CD8-positive, alpha-beta memory T cell (primary cell): ENCODE data around the gene CDH15. TPM values are rescaled to one million over a fixed set of nuclear protein-coding genes. Genes with fewer than 3 reads are reported as not detected.
A peak's percentile ranks its signal among the peaks of the same experiment; 100 is the strongest.

ENCODE experiments used
- CTCF ChIA-PET: fragments of 350-600 bp; sonication (Branson Sonifier 250); formaldehyde crosslinking; loops from one replicate; lab custom pipeline; 2021; ENCODE audit warnings: antibody characterized with exemption; lab: Charles Lee
- POLR2A ChIA-PET: fragments of 350-600 bp; sonication (Branson Sonifier 250); formaldehyde crosslinking; loops from one replicate; lab custom pipeline; 2021; ENCODE audit warnings: antibody characterized with exemption; lab: Charles Lee
- DNase-seq, 5 donors: peaks; one replicate each; pipeline versions ENCODE4 v3.0.0 to v3.0.0-alpha.2; 2020 to 2022; ENCODE audit warnings: mixed read lengths in 1 of 5
- H3K27ac ChIP-seq: one replicate; pipeline ENCODE4 v1.7.0; 2013; ENCODE audit warnings: low read depth, mild to moderate bottlenecking, low read length, moderate library complexity
- H3K27me3 ChIP-seq: 2 replicates; pipeline ENCODE4 v1.7.0; 2013; ENCODE audit warnings: low read length, mild to moderate bottlenecking; ENCODE audit not compliant: insufficient read depth, poor library complexity, severe bottlenecking
- H3K36me3 ChIP-seq: 2 replicates; pipeline ENCODE4 v1.7.0; 2013; ENCODE audit warnings: mild to moderate bottlenecking, low read length, moderate library complexity; ENCODE audit not compliant: insufficient read depth
- H3K4me1 ChIP-seq: 2 replicates; pipeline ENCODE4 v1.7.0; 2013; ENCODE audit warnings: mild to moderate bottlenecking, low read length, moderate library complexity; ENCODE audit not compliant: insufficient read depth
- H3K4me3 ChIP-seq: 2 replicates; pipeline ENCODE4 v1.7.0; 2013; ENCODE audit warnings: mild to moderate bottlenecking, low read length
- H3K9me3 ChIP-seq: 2 replicates; pipeline ENCODE4 v1.7.0; 2013; ENCODE audit warnings: mild to moderate bottlenecking, low read length
- H3K27ac Mint-ChIP-seq, 8 donors: one replicate each; pipeline ENCODE4 v1.8.0; 2020 to 2021; ENCODE audit warnings: mixed read lengths in 8 of 8, mild to moderate bottlenecking in 6 of 8, inconsistent platforms in 3 of 8, moderate library complexity in 3 of 8
- H3K27me3 Mint-ChIP-seq, 2 donors: one replicate each; pipeline ENCODE4 v1.8.0; 2020 to 2021; ENCODE audit warnings: mixed read lengths in 2 of 2, mild to moderate bottlenecking in 1 of 2, moderate library complexity in 1 of 2
- H3K36me3 Mint-ChIP-seq, 3 donors: one replicate each; pipeline ENCODE4 v1.8.0; 2020 to 2021; ENCODE audit warnings: mixed read lengths in 3 of 3, inconsistent platforms in 1 of 3, mild to moderate bottlenecking in 1 of 3
- H3K4me1 Mint-ChIP-seq, 3 donors: one replicate each; pipeline ENCODE4 v1.8.0; 2020 to 2021; ENCODE audit warnings: mixed read lengths in 3 of 3, inconsistent platforms in 1 of 3, mild to moderate bottlenecking in 1 of 3
- H3K4me3 Mint-ChIP-seq, 7 donors: one replicate each; pipeline ENCODE4 v1.8.0; 2020 to 2021; ENCODE audit warnings: mixed read lengths in 7 of 7, mild to moderate bottlenecking in 6 of 7, moderate library complexity in 4 of 7, inconsistent platforms in 2 of 7
- H3K9me3 Mint-ChIP-seq, 5 donors: one replicate each; pipeline ENCODE4 v1.8.0; 2020 to 2022; ENCODE audit warnings: mixed read lengths in 5 of 5, mild to moderate bottlenecking in 3 of 5, moderate library complexity in 2 of 5, inconsistent platforms in 1 of 5
- polyA plus RNA-seq: library from polyadenylated mRNA; unstranded; fragments of 300-500 nt; fragmentation: Illumina TruSeq; gene quantifications from one replicate; pipeline ENCODE4 v1.2.3, GENCODE V29; 2021
- total RNA-seq, 2 experiments: library from RNA; stranded (reverse); gene quantifications; one replicate each; pipeline ENCODE4 v1.2.3, GENCODE V29; 2021

The CDH15 gene
- total and polyA plus RNA-seq, 3 experiments from 2014 or later: not detected

DNA sequence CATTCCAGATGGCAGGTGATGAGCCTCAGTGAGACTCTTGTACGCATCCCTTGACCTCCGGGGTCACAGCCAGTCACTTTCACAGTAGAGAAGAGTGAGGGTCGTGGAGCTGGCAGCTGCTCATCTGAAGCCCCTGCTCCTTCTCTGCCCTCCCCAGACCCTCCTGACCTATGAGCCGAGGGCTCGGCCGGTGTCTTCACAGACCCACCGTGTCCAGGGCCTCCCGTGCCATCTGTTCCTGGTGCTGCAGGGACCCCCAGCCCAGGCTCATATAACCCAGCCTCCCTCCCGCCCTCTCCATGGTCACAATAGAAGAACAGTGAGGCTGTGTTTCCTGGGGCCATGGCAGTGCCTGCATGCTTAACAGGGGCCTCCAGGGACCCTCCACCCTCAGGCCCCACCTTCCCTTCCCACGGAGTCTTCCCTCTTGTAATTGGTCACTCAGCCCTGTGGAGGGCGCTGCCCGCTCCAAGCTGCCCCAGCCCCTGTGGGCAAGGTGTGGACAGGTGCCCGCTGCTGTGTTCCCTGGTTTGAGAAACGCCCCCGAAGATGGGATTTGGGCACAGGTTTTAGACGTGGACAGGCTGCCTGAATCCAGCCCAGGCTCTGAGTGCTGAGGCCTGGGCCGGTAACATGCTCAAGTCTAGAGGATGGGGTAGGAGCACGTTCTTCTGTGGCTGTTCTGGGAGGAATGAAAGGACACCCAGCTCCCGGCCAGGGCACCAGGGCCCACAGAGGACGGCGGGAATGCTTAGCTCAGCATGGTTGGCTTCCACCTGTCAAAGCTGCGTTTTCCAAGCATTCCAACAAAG is 39.1 kb upstream of the CDH15 start:
- Mint-ChIP-seq H3K27ac (peak overlapping the region in 1 of 8 donors; percentile 75), H3K4me1 (peaks cover 5 to 21% (median 13%) of the 10 kb centered on the region in 3 donors), H3K4me3 (no peak overlapping the region), H3K36me3 (peaks cover 4 to 67% (median 20%) of the 10 kb centered on the region in 3 donors), H3K27me3 (no peaks in the 10 kb centered on the region), H3K9me3 (no peaks in the 10 kb centered on the region)
- Histone ChIP-seq H3K4me1 (no peaks in the 10 kb centered on the region), H3K36me3 (peaks cover 15% of the 10 kb centered on the region), H3K27me3 (no peaks in the 10 kb centered on the region), H3K27ac (no peak overlapping the region), H3K9me3 (no peaks in the 10 kb centered on the region), H3K4me3 (no peak overlapping the region)
- ChIA-PET POLR2A (no interaction called here), CTCF (no interaction called here)
- no peak for DNase-seq

DNA sequence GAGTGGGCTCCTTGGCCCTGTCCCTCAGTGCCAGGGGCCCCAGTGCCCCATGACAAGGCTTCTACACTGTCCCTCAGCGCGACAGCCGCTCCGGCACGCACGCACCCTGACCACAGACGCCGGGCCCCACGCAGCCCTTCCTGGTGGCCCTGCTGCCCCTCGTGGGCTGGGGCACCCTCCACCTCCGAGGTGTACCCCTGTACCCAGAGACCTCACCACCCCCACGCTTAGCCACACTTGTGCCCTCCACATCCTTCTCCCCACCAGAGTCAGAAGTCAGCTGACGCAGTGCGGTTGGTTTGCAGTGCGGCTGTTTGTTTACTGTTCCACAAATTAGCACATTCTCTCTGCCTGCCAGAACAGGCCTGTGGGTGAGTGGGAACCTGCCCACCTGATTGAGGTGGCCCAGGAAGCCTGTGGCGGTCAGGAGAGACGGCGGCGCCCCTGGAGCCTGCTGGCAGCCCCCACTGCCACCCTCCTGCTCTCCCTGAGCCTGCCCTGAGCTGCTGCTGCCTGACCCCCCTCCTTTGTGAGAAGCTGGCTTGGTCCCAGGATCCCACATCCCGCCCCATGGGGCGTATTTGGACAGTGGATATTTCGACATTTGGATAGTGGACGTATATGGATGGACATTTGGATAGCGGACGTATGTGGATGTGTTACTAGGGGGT is 38.0 kb upstream of the CDH15 start:
- no peaks in the 10 kb centered on the region for H3K27me3 ChIP-seq
- H3K27ac ChIP-seq: no peak overlapping the region
- Mint-ChIP-seq H3K4me1 (peaks cover 5 to 21% (median 13%) of the 10 kb centered on the region in 3 donors), H3K27ac (peak overlapping the region in 3 of 8 donors; percentile 29 to 87 (median 72)), H3K27me3 (no peaks in the 10 kb centered on the region), H3K36me3 (peaks cover 4 to 65% (median 17%) of the 10 kb centered on the region in 3 donors), H3K4me3 (no peak overlapping the region), H3K9me3 (no peaks in the 10 kb centered on the region)
- ChIA-PET POLR2A (no interaction called here), CTCF (no interaction called here)
- peaks cover 15% of the 10 kb centered on the region for H3K36me3 ChIP-seq
- no peak for DNase-seq
- no peaks in the 10 kb centered on the region for H3K9me3 ChIP-seq
- no peak overlapping the region for H3K4me3 ChIP-seq
- no peaks in the 10 kb centered on the region for H3K4me1 ChIP-seq

DNA sequence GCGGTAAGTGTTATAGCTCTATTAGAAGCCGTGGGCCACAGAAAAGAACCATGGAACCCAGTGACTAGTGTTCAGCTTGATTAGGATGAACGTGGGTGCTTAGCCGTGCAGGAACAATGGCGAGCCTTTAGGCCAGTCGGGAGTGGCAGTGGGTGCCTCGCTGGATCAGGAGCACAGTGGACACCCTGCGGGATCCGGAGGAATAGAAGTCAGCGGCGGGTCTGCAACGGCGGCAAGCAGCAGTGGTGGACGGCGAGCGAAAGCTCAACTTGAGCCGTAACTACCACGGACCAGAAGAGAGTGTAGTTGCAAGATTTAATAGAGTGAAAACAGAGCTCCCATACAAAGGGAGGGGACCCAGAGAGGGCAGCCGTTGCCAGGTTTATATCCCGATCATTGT is 37.3 kb upstream of the CDH15 start:
- Histone ChIP-seq H3K27ac (no peak overlapping the region), H3K4me3 (no peak overlapping the region), H3K4me1 (no peaks in the 10 kb centered on the region), H3K9me3 (no peaks in the 10 kb centered on the region), H3K27me3 (no peaks in the 10 kb centered on the region), H3K36me3 (peaks cover 15% of the 10 kb centered on the region)
- H3K4me3 Mint-ChIP-seq: no peak overlapping the region
- no peak for DNase-seq
- peaks cover 4 to 60% (median 14%) of the 10 kb centered on the region in 3 donors for H3K36me3 Mint-ChIP-seq
- ChIA-PET POLR2A (no interaction called here), CTCF (no interaction called here)
- no peaks in the 10 kb centered on the region for H3K9me3 Mint-ChIP-seq
- no peak overlapping the region for H3K27ac Mint-ChIP-seq
- H3K27me3 Mint-ChIP-seq: no peaks in the 10 kb centered on the region
- peaks cover 3 to 14% (median 6%) of the 10 kb centered on the region in 3 donors for H3K4me1 Mint-ChIP-seq

DNA sequence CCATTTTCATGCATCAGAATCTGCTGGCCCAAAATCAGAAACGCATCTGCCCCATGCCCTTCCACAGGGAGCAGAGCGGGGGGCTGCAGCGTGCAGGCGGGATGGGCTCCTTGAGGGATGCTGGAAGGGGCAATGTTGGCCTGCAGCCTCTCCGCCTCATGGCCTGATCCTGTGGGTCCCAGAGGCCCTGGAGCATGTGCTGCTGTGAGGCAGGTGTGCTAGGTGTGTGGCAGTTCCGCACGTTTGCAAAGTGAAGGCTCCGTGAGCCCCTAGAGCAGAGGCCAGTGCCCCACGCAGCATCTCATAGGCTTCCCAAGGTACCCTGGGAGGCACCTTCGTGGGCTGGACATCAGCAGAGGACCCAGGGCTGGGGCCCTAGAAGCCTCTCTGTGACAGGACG is 36.4 kb upstream of the CDH15 start:
- ChIA-PET CTCF (no interaction called here), POLR2A (no interaction called here)
- H3K4me1 ChIP-seq: no peaks in the 10 kb centered on the region
- peak in 1 of 5 donors; percentile 29 for DNase-seq
- H3K9me3 Mint-ChIP-seq: no peaks in the 10 kb centered on the region
- no peak overlapping the region for H3K4me3 ChIP-seq
- H3K4me3 Mint-ChIP-seq: no peak overlapping the region
- peaks cover 3 to 9% (median 3%) of the 10 kb centered on the region in 3 donors for H3K4me1 Mint-ChIP-seq
- H3K27ac ChIP-seq: no peak overlapping the region
- no peaks in the 10 kb centered on the region for H3K9me3 ChIP-seq
- H3K36me3 Mint-ChIP-seq: peaks cover 4 to 55% (median 10%) of the 10 kb centered on the region in 3 donors
- no peaks in the 10 kb centered on the region for H3K27me3 ChIP-seq
- H3K27me3 Mint-ChIP-seq: no peaks in the 10 kb centered on the region
- H3K36me3 ChIP-seq: peaks cover 15% of the 10 kb centered on the region
- H3K27ac Mint-ChIP-seq: no peak overlapping the region

DNA sequence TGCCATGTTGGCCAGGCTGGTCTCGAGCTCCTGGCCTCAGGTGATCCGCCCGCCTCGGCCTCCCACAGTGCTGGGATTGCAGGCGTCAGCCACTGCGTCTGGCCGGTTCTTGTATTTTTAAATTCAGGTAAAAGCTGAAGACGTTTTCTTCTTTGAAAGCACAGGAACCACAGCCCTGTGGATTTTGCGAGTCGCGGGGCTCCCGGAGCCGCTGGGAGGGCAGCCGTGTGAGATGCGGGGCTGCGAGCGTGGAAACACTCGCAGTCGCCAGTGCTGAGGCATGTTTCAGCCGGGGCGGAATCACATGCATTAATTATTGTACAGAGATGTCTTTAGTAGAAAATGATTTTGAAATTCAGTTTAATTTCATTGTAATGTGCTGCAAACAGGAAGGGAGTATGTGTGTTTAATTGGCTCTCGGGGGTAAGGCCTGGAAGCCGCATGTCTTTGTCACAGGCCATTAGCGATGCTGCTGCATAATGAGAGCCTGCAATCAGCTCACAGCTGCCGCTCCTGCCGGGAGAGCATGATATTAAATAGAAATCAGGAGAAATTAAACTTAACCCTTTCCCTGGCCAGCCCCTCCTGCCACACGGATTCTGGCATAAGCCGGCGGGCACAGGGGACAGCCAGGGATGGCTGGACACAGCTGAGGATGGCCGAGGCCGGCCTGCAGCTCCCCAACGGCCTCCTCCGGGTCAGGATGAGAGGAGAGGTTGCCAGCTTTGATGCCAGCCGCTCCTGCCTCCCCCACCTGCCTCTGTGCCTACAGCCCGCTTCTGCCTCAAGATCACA is 35.4 kb upstream of the CDH15 start:
- DNase-seq: peak in 1 of 5 donors; percentile 30
- H3K27ac Mint-ChIP-seq: peak overlapping the region in 1 of 8 donors; percentile 29
- no peaks in the 10 kb centered on the region for H3K9me3 ChIP-seq
- H3K4me1 ChIP-seq: no peaks in the 10 kb centered on the region
- no peak overlapping the region for H3K27ac ChIP-seq
- peaks cover 3 to 5% (median 3%) of the 10 kb centered on the region in 3 donors for H3K4me1 Mint-ChIP-seq
- no peak overlapping the region for H3K4me3 ChIP-seq
- CTCF ChIA-PET: interaction anchor here (0.6 kb wide), 1 partner anchor 206 kb away, joined by 3 read pairs; no protein-coding TSS in a partner anchor
- peaks cover 4 to 60% (median 8%) of the 10 kb centered on the region in 3 donors for H3K36me3 Mint-ChIP-seq
- H3K9me3 Mint-ChIP-seq: no peaks in the 10 kb centered on the region
- H3K4me3 Mint-ChIP-seq: no peak overlapping the region
- no peaks in the 10 kb centered on the region for H3K27me3 ChIP-seq
- peaks cover 15% of the 10 kb centered on the region for H3K36me3 ChIP-seq
- H3K27me3 Mint-ChIP-seq: no peaks in the 10 kb centered on the region
- POLR2A ChIA-PET: no interaction called here

DNA sequence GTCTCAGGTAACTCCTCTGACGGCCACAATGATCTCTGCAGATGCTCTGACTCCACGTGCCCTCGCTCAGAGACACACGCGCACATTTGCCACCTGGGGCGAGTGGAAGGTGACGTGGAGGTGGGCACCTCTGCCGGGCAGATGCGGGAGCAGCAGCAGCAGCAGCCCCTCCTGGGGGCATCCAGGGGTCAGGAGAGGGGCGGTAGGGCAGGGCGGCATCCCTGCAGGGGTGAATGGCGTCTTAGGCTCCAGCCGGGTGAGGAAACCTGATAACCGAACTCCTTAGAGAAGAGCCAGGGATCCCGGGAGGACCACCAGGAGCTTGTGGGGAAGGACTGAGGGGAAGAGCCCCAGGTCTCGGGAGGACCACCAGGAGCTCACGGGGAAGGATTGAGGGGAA is 34.6 kb upstream of the CDH15 start:
- peak in 1 of 5 donors; percentile 40 for DNase-seq
- CTCF ChIA-PET: no interaction called here

DNA sequence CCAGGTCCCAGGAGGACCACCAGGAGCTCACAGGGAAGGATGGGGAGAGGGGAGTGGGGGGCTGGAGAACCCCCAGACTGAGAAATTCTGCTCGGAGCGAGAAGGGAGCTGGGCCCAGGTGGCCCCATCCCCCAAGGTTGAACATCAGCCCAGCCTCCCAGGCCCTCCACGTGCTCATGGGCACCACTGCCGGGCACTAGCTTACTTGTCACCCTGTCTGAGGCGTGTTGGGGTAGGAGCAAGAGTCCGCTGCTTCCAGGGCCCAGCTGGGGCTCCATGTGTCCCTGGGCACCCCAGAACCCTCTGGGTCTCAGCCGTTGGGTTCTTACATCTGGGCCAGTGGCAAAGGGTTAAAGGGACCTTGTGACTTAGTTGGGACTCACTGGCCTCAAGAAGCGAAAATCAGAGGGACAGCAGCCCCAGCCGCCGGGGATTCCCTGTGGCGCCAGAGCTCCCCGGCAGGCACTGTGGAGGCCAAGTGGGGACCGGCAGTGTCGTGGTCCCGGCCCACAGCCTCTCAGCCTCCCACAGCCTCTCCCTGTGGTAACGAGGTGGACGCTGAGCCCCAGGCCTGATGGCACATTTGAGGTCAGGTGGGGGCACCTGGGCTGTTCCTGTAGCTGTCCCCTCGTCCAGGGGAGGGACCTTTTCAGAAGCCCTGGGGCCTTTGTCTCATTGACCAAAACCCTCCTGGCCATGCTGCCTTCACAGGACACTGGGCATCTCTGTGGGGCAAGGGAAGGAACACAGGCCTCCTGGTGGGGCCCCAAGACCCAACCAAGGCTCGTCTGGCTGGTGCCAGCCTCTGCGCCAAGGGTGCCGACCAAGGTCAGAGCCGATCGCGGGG is 33.7 kb upstream of the CDH15 start:
- Mint-ChIP-seq H3K9me3 (no peaks in the 10 kb centered on the region), H3K27me3 (no peaks in the 10 kb centered on the region), H3K4me3 (no peak overlapping the region), H3K4me1 (peaks cover 0 to 3% (median 0%) of the 10 kb centered on the region in 3 donors), H3K36me3 (peaks cover 4 to 62% (median 7%) of the 10 kb centered on the region in 3 donors), H3K27ac (no peak overlapping the region)
- Histone ChIP-seq H3K27ac (no peak overlapping the region), H3K27me3 (no peaks in the 10 kb centered on the region), H3K36me3 (peaks cover 15% of the 10 kb centered on the region), H3K9me3 (no peaks in the 10 kb centered on the region), H3K4me3 (no peak overlapping the region), H3K4me1 (no peaks in the 10 kb centered on the region)
- DNase-seq: peak in 1 of 5 donors; percentile 39
- ChIA-PET POLR2A (no interaction called here), CTCF (no interaction called here)

More for the DNA sequence above, 34.6 kb upstream of the CDH15 start:
- Mint-ChIP-seq H3K4me1 (peaks cover 0 to 3% (median 0%) of the 10 kb centered on the region in 3 donors), H3K27ac (peak overlapping the region in 1 of 8 donors; percentile 84), H3K36me3 (peaks cover 4 to 63% (median 7%) of the 10 kb centered on the region in 3 donors), H3K4me3 (no peak overlapping the region), H3K9me3 (no peaks in the 10 kb centered on the region), H3K27me3 (no peaks in the 10 kb centered on the region)
- no peaks in the 10 kb centered on the region for H3K27me3 ChIP-seq
- no peaks in the 10 kb centered on the region for H3K9me3 ChIP-seq
- H3K27ac ChIP-seq: no peak overlapping the region
- no peaks in the 10 kb centered on the region for H3K4me1 ChIP-seq
- no peak overlapping the region for H3K4me3 ChIP-seq
- peaks cover 15% of the 10 kb centered on the region for H3K36me3 ChIP-seq
- POLR2A ChIA-PET: no interaction called here
